GM18951 (cell line): Measurements from ENCODE around the gene BAG2.

ENCODE experiments used
- POLR2A ChIP-seq: IDR thresholded peaks from 4 replicates; pipeline ENCODE4 v1.6.1; 2011; ENCODE audit warnings: mild to moderate bottlenecking; ENCODE audit not compliant: insufficient read length, insufficient read depth; ENCODE audit errors: extremely low read depth
- in situ Hi-C: fragments of 300-500 bp; cut with MboI; formaldehyde crosslinking; loops from one replicate; pipeline ENCODE4 v1.12.0; 2022; ENCODE audit warnings: low sequenced_read_pairs, mixed read lengths, inconsistent platforms; ENCODE audit not compliant: unreplicated experiment

Gene BAG2

GRCh38 chr6:57220083-57220703, 48.1 kb downstream of the BAG2 start:
- in situ Hi-C loops: no loop called here

GRCh38 chr6:57221191-57221935, 49.2 kb downstream of the BAG2 start:
- TF ChIP-seq POLR2A: no peak
- in situ Hi-C loops: no loop called here

More at GRCh38 chr6:57220083-57220703, 48.1 kb downstream of the BAG2 start:
- no peak for TF ChIP-seq POLR2A

- peak; percentile 90 for TF ChIP-seq POLR2A
Observed at GRCh38 chr6:57221936-57222742, 50.0 kb downstream of the BAG2 start, which contains the start of gene RAB23. RAB23 (minus strand) TSS chr6:57222307; CDS start chr6:57210380, 11,927 bp downstream.

GRCh38 chr6:57222743-57223077, 50.6 kb downstream of the BAG2 start:
- TF ChIP-seq POLR2A: no peak
- in situ Hi-C loops: no loop called here

More at GRCh38 chr6:57221936-57222742, 50.0 kb downstream of the BAG2 start, which contains the start of gene RAB23:
- in situ Hi-C loops: no loop called here

GRCh38 chr6:57224769-57225515, 52.8 kb downstream of the BAG2 start:
- in situ Hi-C loops: no loop called here
- no peak for TF ChIP-seq POLR2A

- TF ChIP-seq POLR2A: no peak
- in situ Hi-C loops: no loop called here
Observed at GRCh38 chr6:57226221-57226620, 54.1 kb downstream of the BAG2 start.
